ENCODE results near the gene PTPN13.

PTPN13 gene

DNA sequence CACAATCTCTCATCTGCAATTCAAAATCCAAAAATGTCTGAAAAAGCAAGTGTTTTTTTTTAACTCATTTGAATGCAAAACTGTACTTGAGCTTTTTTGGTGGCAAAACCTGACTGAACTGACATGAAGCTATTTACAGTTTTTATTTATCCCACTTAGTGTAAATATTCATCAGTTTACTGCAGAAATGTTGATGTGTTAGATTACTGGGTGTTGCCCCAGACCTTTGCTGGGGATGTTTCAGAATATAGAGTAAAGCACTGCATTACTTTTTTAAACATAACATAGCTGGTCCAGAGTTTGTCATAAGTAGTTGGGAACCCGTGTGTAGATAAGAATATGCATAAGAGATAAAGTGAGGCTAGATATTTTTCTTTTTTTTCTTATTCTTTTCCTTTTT is 27.3 kb downstream of the PTPN13 start:
- TF ChIP-seq EZH2phosphoT487 (IDR thresholded peaks at IDR 0.05; ENCODE audit: borderline replicate concordance, low read length) = no peak
- TF ChIP-seq CTCF (IDR thresholded peaks at IDR 0.05; ENCODE audit: low read depth, low read length, poor library complexity, severe bottlenecking) = no peak
- Histone ChIP-seq H3K27ac (ENCODE audit: low read depth, low read length) (no peak overlapping the region), H3K36me3 (ENCODE audit: control insufficient read depth, low read length) (no peaks in the 10 kb centered on the region), H3K79me2 (ENCODE audit: control insufficient read depth, low read length) (no peaks in the 10 kb centered on the region), H3K9me2 (replicated peaks; ENCODE audit: control insufficient read depth, low read length) (no peaks in the 10 kb centered on the region), H3F3A (ENCODE audit: control insufficient read depth, insufficient read depth) (no peaks in the 10 kb centered on the region), H4K20me1 (ENCODE audit: control insufficient read depth, insufficient read depth, low read depth, low read length) (no peaks in the 10 kb centered on the region), H3K4me3 (ENCODE audit: low read length) (no peak overlapping the region), H3K4me1 (ENCODE audit: control insufficient read depth, low read length) (no peaks in the 10 kb centered on the region), H3K9me3 (ENCODE audit: control insufficient read depth, insufficient read depth, low read length) (no peaks in the 10 kb centered on the region), H3K4me2 (ENCODE audit: low read length) (no peak overlapping the region), H3K27me3 (ENCODE audit: control insufficient read depth, low read length) (peaks cover 10% of the 10 kb centered on the region)

- no peaks in the 10 kb centered on the region for H3F3A ChIP-seq (ENCODE audit: control insufficient read depth, insufficient read depth)
- H3K36me3 ChIP-seq (ENCODE audit: control insufficient read depth, low read length) = no peaks in the 10 kb centered on the region
- H3K79me2 ChIP-seq (ENCODE audit: control insufficient read depth, low read length) = no peaks in the 10 kb centered on the region
- no peak overlapping the region for H3K4me3 ChIP-seq (ENCODE audit: low read length)
- peaks cover 12% of the 10 kb centered on the region for H3K27me3 ChIP-seq (ENCODE audit: control insufficient read depth, low read length)
- H3K4me1 ChIP-seq (ENCODE audit: control insufficient read depth, low read length) = no peaks in the 10 kb centered on the region
- TF ChIP-seq CTCF (IDR thresholded peaks at IDR 0.05; ENCODE audit: low read depth, low read length, poor library complexity, severe bottlenecking) (no peak), EZH2phosphoT487 (IDR thresholded peaks at IDR 0.05; ENCODE audit: borderline replicate concordance, low read length) (no peak)
- no peak overlapping the region for H3K27ac ChIP-seq (ENCODE audit: low read depth, low read length)
- no peaks in the 10 kb centered on the region for H3K9me3 ChIP-seq (ENCODE audit: control insufficient read depth, insufficient read depth, low read length)
- no peaks in the 10 kb centered on the region for H3K9me2 ChIP-seq (replicated peaks; ENCODE audit: control insufficient read depth, low read length)
- H3K4me2 ChIP-seq (ENCODE audit: low read length) = no peak overlapping the region
- no peaks in the 10 kb centered on the region for H4K20me1 ChIP-seq (ENCODE audit: control insufficient read depth, insufficient read depth, low read depth, low read length)
Observed at GRCh38 chr4:86626066-86626465, 32.0 kb downstream of the PTPN13 start.

GRCh38 chr4:86627462-86628135 is 33.5 kb downstream of the PTPN13 start:
- no peaks in the 10 kb centered on the region for H3F3A ChIP-seq (ENCODE audit: control insufficient read depth, insufficient read depth)
- no peaks in the 10 kb centered on the region for H4K20me1 ChIP-seq (ENCODE audit: control insufficient read depth, insufficient read depth, low read depth, low read length)
- H3K27me3 ChIP-seq (ENCODE audit: control insufficient read depth, low read length) = peaks cover 12% of the 10 kb centered on the region
- TF ChIP-seq EZH2phosphoT487 (IDR thresholded peaks at IDR 0.05; ENCODE audit: borderline replicate concordance, low read length) = no peak
- TF ChIP-seq CTCF (IDR thresholded peaks at IDR 0.05; ENCODE audit: low read depth, low read length, poor library complexity, severe bottlenecking) = no peak
- H3K79me2 ChIP-seq (ENCODE audit: control insufficient read depth, low read length) = no peaks in the 10 kb centered on the region
- no peaks in the 10 kb centered on the region for H3K9me3 ChIP-seq (ENCODE audit: control insufficient read depth, insufficient read depth, low read length)
- H3K36me3 ChIP-seq (ENCODE audit: control insufficient read depth, low read length) = no peaks in the 10 kb centered on the region
- no peaks in the 10 kb centered on the region for H3K4me1 ChIP-seq (ENCODE audit: control insufficient read depth, low read length)
- H3K9me2 ChIP-seq (replicated peaks; ENCODE audit: control insufficient read depth, low read length) = no peaks in the 10 kb centered on the region
- H3K4me3 ChIP-seq (ENCODE audit: low read length) = no peak overlapping the region
- H3K27ac ChIP-seq (ENCODE audit: low read depth, low read length) = no peak overlapping the region
- H3K4me2 ChIP-seq (ENCODE audit: low read length) = no peak overlapping the region

Measured in DOHH2 (cell line).